Spleen (tissue), 11 donors: ENCODE measurements around the gene SIRT2. TPM values are rescaled to one million over a fixed set of nuclear protein-coding genes. Genes with fewer than 3 reads are reported as not detected.

Experiments used
- DNase-seq: peaks from one replicate; pipeline ENCODE4 v3.0.0-alpha.2; 2020
- H3K27ac ChIP-seq, 8 donors: fragments of 200-600 bp; sonication (generic) in 7 of 8; 1 replicate in 4 of 8; 2 replicates in 4 of 8; pipeline versions ENCODE4 v1.5.0 to v1.8.0; 2016 to 2021; ENCODE audit warnings: inconsistent platforms in 4 of 8, mild to moderate bottlenecking in 4 of 8, moderate library complexity in 1 of 8
- H3K27me3 ChIP-seq, 7 donors: fragments of 200-600 bp; sonication (generic) in 6 of 7; replicated peaks in 1 of 7; 1 replicate in 4 of 7; 2 replicates in 3 of 7; pipeline versions ENCODE4 v1.5.0 to v1.8.0; 2016 to 2021; ENCODE audit warnings: inconsistent platforms in 3 of 7, mild to moderate bottlenecking in 1 of 7
- H3K36me3 ChIP-seq, 6 donors: fragments of 200-600 bp; sonication (generic) in 5 of 6; 1 replicate in 4 of 6; 2 replicates in 2 of 6; pipeline versions ENCODE4 v1.5.0 to v1.8.0; 2016 to 2021; ENCODE audit warnings: inconsistent platforms in 2 of 6
- H3K4me1 ChIP-seq, 6 donors: fragments of 200-600 bp; sonication (generic) in 5 of 6; 1 replicate in 3 of 6; 2 replicates in 3 of 6; pipeline versions ENCODE4 v1.5.0 to v1.8.0; 2016 to 2021; ENCODE audit warnings: inconsistent platforms in 3 of 6
- H3K4me3 ChIP-seq, 8 donors: fragments of 200-600 bp; sonication (generic) in 7 of 8; 1 replicate in 4 of 8; 2 replicates in 4 of 8; pipeline versions ENCODE4 v1.5.0 to v1.8.0; 2016 to 2021; ENCODE audit warnings: inconsistent platforms in 4 of 8, mild to moderate bottlenecking in 4 of 8, moderate library complexity in 2 of 8
- H3K9me3 ChIP-seq, 8 donors: fragments of 200-600 bp; sonication (generic) in 7 of 8; 1 replicate in 4 of 8; 2 replicates in 4 of 8; pipeline versions ENCODE4 v1.5.0 to v1.8.0; 2016 to 2021; ENCODE audit warnings: inconsistent platforms in 4 of 8
- POLR2A ChIP-seq, 3 donors: fragments of 450-650 bp; IDR thresholded peaks; one replicate each; pipeline ENCODE4 v1.5.1; 2017; ENCODE audit warnings: antibody characterized with exemption in 3 of 3, mild to moderate bottlenecking in 1 of 3
- POLR2AphosphoS5 ChIP-seq, 3 donors: sonication (generic); formaldehyde crosslinking; IDR thresholded peaks; one replicate each; pipeline ENCODE4 v1.5.1; 2017; ENCODE audit warnings: antibody characterized with exemption in 3 of 3
- WGBS, 5 donors: extraction: QIAGEN DNeasy Blood & Tissue Kit in 3 of 5; methylation state at CpG; one replicate each; pipeline versions ENCODE4 v1.1.5 to v1.1.7; 2013 to 2018; 5-methylcytosine and 5-hydroxymethylcytosine counted together
- intact Hi-C: fragments of 100-400 bp; cut with DNase I; formaldehyde crosslinking; loops from one replicate; pipeline ENCODE4 v1.15.0; 2023; ENCODE audit warnings: low total_unique reads
- polyA plus RNA-seq, 3 donors: library from polyadenylated mRNA; stranded (reverse); fragments of 200-250 nt; gene quantifications; one replicate each; pipeline ENCODE4 v1.2.1, GENCODE V29; 2013
- total RNA-seq, 7 donors: library from RNA; depleted of rRNA in 3 of 7; stranded (reverse); fragments of >200 nt in 3 of 7; fragmentation: NEBNext Ultra II Directional in 4 of 7; extraction: Animal tissue kit (Norgen Biotek cat#: 25700) in 4 of 7; gene quantifications; one replicate each; pipeline versions ENCODE4 v1.1.0 to v1.2.1, GENCODE V29; 2016 to 2021
- TF ChIP-seq, protein P1 (sequence below), 11 experiments: fragments of 200-600 bp in 7 of 11; fragments of 450-650 bp in 4 of 11; sonication (generic) in 4 of 11; IDR thresholded peaks in 8 of 11; conservative IDR thresholded peaks in 3 of 11; 1 replicate in 7 of 11; 2 replicates in 4 of 11; pipeline versions ENCODE4 v1.4.0 to v1.8.0; 2016 to 2021; ENCODE audit warnings: antibody characterized with exemption in 11 of 11, inconsistent platforms in 4 of 11, mild to moderate bottlenecking in 1 of 11
- donor health status: healthy with polysubstance abuse.
- donor health status: DM: no; HTN: no; CAD: no; lungs with moderate emphysema.
- donor health status: DM: no; HTN: no; CAD: no.
- donor health status: Bipolar disorder and iron deficiency.
- donor health status: healthy.
- donor health status: DM: no; HTN: no; CAD: no.
- donor health status: DM: yes; HTN: yes; CAD: no.

Gene SIRT2
- total and polyA plus RNA-seq, 10 donors: 25.8 to 81.0 (median 50.2) TPM

- Histone ChIP-seq H3K4me1 (peaks cover 0 to 18% (median 0%) of the 10 kb centered on the region in 6 donors), H3K36me3 (peaks cover 0 to 56% (median 33%) of the 10 kb centered on the region in 6 donors), H3K4me3 (no peak overlapping the region), H3K9me3 (no peaks in the 10 kb centered on the region), H3K27ac (no peak overlapping the region), H3K27me3 (no peaks in the 10 kb centered on the region)
- DNase-seq: peak; percentile 12
- WGBS, 5 donors: 87 to 97% (median 91%) methylated on average over 5 of the region's 5 CpGs
- intact Hi-C loops: no loop called here
- TF ChIP-seq POLR2AphosphoS5 (IDR thresholded peaks at IDR 0.05): no peak
- TF ChIP-seq POLR2A (IDR thresholded peaks at IDR 0.05): no peak
- TF ChIP-seq, protein P1, sequence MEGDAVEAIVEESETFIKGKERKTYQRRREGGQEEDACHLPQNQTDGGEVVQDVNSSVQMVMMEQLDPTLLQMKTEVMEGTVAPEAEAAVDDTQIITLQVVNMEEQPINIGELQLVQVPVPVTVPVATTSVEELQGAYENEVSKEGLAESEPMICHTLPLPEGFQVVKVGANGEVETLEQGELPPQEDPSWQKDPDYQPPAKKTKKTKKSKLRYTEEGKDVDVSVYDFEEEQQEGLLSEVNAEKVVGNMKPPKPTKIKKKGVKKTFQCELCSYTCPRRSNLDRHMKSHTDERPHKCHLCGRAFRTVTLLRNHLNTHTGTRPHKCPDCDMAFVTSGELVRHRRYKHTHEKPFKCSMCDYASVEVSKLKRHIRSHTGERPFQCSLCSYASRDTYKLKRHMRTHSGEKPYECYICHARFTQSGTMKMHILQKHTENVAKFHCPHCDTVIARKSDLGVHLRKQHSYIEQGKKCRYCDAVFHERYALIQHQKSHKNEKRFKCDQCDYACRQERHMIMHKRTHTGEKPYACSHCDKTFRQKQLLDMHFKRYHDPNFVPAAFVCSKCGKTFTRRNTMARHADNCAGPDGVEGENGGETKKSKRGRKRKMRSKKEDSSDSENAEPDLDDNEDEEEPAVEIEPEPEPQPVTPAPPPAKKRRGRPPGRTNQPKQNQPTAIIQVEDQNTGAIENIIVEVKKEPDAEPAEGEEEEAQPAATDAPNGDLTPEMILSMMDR (IDR thresholded peaks at IDR 0.05 in 8 of 11, conservative IDR thresholded peaks at IDR 0.05 in 3 of 11): no peak
Measured at GRCh38 chr19:38922482-38922881, 23.1 kb upstream of the SIRT2 start.

DNA sequence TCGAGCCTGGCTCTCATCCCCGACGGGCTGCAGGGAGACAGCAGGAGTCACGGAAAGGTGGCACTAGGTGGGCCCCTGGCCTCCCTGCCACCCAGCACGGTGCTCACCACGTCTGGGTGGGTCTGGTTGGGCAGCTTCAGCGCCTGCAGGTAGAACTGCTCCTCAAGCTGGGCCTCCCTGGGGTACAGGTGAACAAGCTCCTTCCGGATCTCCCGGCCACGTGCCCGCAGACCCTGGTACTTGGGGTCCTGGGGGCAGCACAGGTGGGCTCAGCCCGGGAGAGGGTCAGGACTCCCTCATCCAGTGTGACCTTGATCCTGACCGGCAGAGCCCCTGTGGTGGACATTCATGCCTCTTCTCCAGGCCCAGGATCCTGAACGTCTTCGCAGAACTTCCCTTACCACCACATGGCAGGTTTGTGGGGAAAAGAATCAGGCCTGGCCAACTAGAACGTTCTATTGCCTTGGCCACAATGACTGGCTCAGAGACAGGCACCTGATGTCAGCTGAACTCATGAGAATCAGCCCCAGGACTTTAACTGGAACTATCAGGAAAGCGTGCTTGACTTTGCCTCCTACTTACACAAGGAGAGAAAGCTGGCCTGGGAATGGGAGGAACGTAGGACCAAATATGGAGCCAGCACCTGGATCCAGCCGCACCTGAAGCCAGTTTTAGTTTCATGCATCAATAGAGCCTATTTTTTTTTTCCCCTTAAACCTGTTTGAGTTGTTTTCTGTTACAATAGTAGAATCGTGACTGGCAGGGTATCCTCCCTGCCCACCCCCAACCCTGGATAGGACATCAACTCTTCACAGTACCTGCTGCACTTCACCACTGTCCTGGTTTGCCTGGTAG is 22.2 kb upstream of the SIRT2 start:
- Histone ChIP-seq H3K4me3 (no peak overlapping the region), H3K4me1 (peaks cover 0 to 9% (median 0%) of the 10 kb centered on the region in 6 donors), H3K27ac (no peak overlapping the region), H3K36me3 (peaks cover 0 to 56% (median 33%) of the 10 kb centered on the region in 6 donors), H3K27me3 (no peaks in the 10 kb centered on the region), H3K9me3 (no peaks in the 10 kb centered on the region)
- 82 to 95% (median 94%) methylated on average over 15 to 20 of the region's 20 CpGs for WGBS, 5 donors
- intact Hi-C loops: no loop called here
- peak; percentile 66 for DNase-seq
- TF ChIP-seq POLR2AphosphoS5 (IDR thresholded peaks at IDR 0.05) (no peak), POLR2A (IDR thresholded peaks at IDR 0.05) (no peak)
- TF ChIP-seq, protein P1 (IDR thresholded peaks at IDR 0.05 in 8 of 11, conservative IDR thresholded peaks at IDR 0.05 in 3 of 11): no peak

- Histone ChIP-seq H3K9me3 (no peaks in the 10 kb centered on the region), H3K27ac (no peak overlapping the region), H3K27me3 (no peaks in the 10 kb centered on the region), H3K4me1 (peaks cover 0 to 6% (median 0%) of the 10 kb centered on the region in 6 donors), H3K36me3 (peaks cover 0 to 55% (median 33%) of the 10 kb centered on the region in 6 donors), H3K4me3 (no peak overlapping the region)
- peak; percentile 70 for DNase-seq
- 77 to 86% (median 82%) methylated on average over 11 to 14 of the region's 14 CpGs for WGBS, 5 donors
- no peak for TF ChIP-seq POLR2A (IDR thresholded peaks at IDR 0.05)
- TF ChIP-seq POLR2AphosphoS5 (IDR thresholded peaks at IDR 0.05): no peak
- TF ChIP-seq, protein P1 (IDR thresholded peaks at IDR 0.05 in 8 of 11, conservative IDR thresholded peaks at IDR 0.05 in 3 of 11): no peak
- intact Hi-C loops: no loop called here
Measured at GRCh38 chr19:38920602-38921419, 21.4 kb upstream of the SIRT2 start.
